Stimulated activated CD8-positive, alpha-beta memory T cell treated with anti-CD3 and anti-CD28 coated beads, Interleukin-12 subunit alpha, Interleukin-12 subunit beta, amount 100 ng/mL, for 24 hours (primary cell): Measurements from ENCODE around the gene HTRA2.

ENCODE experiments used
- DNase-seq: peaks from one replicate; pipeline ENCODE4 v3.0.0-alpha.2; 2020; ENCODE audit errors: extremely low read depth

HTRA2 gene

GRCh38 chr2:74515981-74516633 lies 13.6 kb upstream of the HTRA2 start:
- peak; percentile 69 for DNase-seq

GRCh38 chr2:74516650-74517049 lies 13.1 kb upstream of the HTRA2 start:
- DNase-seq, result no peak

DNA sequence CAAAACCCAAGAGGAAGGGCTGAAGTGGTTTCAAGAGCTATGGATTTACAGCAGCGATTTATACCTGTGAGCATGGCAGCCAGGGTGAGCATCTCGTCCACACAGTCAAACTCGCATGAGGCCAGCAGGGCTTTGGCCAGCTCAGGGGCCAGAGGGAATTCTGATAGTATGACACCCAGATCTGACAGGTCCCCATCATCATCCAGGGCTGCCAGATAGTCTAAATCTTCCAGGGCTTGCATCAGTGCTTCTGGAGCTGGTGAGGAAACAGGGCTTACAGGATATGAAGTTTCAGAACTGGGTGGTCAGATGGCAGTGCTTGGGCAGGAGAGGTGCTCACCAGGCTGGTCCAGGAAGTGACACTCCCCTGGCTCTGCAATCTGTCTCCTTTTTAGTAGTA lies 7.2 kb upstream of the HTRA2 start:
- no peak for DNase-seq

- DNase-seq, result no peak
These were observed 5.7 kb upstream of the HTRA2 start for GRCh38 chr2:74524005-74524404.

GRCh38 chr2:74524955-74525716 lies 4.6 kb upstream of the HTRA2 start:
- no peak for DNase-seq

GRCh38 chr2:74525717-74526648 lies 3.8 kb upstream of the HTRA2 start, which contains the start of gene DQX1:
DQX1 (minus strand) TSS chr2:74526231; CDS start chr2:74525729, 502 bp downstream.
- no peak for DNase-seq

- DNase-seq, result no peak
These were observed 3.0 kb upstream of the HTRA2 start for GRCh38 chr2:74526649-74527230.

DNA sequence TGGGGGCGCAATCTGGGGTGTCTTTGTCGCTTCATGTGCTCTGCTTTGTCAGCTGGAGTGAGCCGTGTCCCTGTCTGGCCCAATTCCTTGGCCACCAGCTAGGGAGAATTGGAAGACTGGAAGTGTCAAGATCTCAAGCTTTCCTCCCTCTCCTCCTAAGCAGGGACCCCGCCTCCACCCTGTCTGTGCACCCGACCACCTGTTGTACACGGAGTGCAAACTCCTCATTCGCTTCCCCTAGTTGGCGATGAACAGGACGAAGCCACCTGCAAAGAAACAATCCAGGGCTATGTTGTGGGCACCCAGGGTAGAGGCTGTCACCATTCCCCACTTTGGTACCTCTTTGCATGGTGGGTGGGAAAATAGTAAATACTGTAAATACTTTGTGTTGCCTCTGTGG lies 2.0 kb upstream of the HTRA2 start:
- no peak for DNase-seq

DNA sequence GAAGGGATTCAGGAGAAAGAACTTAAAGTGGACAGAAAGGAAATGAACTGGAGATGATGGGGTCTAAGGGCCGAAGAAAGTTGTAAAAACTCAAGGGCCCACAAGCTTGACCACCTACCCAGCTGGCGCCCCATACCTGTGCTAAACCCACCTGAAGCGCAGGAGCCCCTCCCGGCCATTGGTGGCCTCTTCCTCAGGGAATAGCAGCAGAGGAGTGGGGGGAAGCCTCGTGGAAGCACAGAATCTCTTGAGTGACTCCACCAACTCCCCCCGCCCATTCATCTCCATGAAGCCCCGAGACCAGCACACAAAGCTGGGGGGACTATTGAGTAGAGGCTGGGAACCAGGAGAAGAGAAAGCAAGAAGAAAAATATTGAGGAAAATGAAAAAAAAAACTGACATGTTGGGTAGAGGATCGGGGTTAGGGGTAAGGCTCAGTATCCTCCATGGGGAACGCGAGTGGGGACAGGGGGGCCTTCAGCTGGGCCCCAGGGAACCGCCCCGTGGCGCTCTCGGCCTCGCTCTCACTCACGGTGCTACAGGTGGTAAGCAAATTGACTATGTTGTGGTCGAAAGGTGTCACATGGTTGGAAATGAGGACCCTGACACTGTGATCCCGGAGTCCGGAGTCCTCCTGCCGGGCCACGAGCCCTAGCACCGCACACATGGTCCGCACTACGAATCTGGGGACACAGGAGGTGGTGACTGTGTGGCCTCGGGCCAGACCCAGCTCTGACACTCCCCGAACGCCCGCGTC lies 955 bp upstream of the HTRA2 start:
- no peak for DNase-seq

DNA sequence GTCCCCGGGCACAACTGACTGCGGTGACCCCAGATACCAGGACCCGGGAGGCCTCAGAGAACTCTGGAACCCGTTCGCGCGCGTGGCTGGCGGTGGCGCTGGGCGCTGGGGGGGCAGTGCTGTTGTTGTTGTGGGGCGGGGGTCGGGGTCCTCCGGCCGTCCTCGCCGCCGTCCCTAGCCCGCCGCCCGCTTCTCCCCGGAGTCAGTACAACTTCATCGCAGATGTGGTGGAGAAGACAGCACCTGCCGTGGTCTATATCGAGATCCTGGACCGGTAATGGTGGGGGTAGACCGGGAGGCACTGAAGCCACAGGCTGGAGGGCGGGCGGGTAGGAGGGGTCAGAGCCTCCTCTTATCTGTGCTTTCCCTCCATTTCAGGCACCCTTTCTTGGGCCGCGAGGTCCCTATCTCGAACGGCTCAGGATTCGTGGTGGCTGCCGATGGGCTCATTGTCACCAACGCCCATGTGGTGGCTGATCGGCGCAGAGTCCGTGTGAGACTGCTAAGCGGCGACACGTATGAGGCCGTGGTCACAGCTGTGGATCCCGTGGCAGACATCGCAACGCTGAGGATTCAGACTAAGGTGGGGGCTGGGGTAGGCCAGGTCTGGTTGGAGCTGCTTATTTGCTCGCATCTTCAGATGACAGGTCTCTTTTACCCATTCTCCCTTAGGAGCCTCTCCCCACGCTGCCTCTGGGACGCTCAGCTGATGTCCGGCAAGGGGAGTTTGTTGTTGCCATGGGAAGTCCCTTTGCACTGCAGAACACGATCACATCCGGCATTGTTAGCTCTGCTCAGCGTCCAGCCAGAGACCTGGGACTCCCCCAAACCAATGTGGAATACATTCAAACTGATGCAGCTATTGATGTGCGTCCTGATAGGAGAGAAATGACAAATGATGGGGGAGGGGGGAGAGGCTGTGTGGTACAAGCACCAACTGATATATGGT lies 780 bp downstream of the HTRA2 start:
- no peak for DNase-seq

GRCh38 chr2:74531666-74532065 lies 1.9 kb downstream of the HTRA2 start:
- no peak for DNase-seq

DNA sequence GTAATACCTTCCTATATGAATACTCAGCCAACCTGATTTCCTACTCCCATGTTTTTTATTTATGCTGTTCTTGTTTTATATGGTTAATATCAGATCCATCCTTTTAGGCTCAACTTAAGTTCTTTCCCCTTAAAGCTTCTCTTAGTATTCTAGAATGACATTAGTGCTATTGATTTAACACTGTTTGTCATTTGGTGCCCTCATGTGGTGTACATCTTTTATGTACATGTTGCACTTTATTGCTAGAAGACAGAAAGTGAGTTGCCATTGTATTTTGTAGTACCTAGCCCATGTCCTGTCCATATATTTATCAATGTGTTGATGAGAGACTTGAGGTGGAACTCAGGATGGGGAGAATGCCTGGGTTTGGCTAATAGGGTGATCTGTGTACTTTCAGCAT lies 2.5 kb downstream of the HTRA2 start:
- DNase-seq, result no peak

- no peak for DNase-seq
These were observed 3.7 kb downstream of the HTRA2 start for GRCh38 chr2:74533464-74533863.

DNA sequence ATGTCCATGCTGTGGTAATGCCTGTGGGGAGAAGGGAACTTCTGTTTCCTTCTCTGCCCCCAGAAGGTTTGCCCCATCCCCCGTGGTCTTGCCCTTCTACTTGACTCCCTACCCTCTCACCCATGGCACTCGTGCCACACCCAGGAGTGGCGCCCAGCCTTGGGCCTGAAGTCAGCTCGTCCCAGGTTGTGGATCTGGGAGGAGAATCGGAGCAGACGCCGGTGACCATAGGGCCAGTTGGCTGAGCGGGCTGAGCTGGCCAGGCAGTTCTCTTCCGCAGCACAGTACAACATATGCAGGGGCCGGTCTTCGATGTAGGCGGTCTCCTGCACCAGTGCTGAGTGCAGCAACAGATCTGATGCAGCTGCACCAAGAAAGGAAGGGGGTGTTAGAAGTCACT lies 4.7 kb downstream of the HTRA2 start:
- DNase-seq, result no peak

- no peak for DNase-seq
These were observed 5.8 kb downstream of the HTRA2 start for GRCh38 chr2:74535440-74535965.

- no peak for DNase-seq
These were observed 6.6 kb downstream of the HTRA2 start for GRCh38 chr2:74536166-74536950.

DNA sequence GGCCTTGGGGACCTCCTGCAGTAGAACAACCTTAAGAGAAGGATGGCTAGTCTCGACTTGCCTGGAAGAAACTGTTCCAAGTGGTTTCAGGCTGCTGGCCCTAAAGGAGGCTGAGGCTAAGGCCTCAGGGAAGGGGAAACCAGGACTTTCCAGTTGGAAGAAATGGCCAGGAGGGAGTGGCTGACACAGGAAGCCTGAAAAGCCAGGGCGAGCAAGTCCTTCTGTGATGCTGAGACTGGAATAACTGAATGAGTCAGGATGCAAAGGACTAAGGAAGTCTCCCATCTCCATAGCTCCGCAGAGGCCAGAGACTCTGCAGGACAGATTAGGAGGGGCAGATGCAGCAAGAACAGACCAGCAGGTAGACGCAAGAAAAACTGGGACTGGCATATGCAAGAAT lies 7.4 kb downstream of the HTRA2 start:
- DNase-seq, result no peak

DNA sequence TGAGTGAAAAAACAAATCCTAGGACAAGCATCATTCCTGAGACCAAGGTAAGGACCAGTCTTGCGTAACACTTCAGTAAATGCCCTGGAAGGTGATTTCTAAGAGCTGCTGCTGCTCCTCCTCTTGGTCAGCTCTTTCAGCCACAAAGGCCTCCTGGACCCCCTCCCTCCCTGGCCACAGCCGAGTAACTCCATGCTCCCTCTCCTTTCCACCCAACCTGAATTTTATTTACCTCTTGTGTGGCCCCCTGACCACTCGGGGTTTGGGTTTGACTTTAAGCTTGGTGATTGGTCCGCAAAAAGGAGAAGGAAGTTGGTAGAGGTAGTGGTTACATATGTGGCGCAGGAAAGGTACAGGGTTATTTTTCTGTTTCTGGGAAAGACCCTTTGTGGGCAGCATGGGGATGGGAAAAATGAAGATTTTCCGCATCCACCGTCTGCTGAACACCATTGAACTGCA lies 9.2 kb downstream of the HTRA2 start:
- DNase-seq, result no peak

DNA sequence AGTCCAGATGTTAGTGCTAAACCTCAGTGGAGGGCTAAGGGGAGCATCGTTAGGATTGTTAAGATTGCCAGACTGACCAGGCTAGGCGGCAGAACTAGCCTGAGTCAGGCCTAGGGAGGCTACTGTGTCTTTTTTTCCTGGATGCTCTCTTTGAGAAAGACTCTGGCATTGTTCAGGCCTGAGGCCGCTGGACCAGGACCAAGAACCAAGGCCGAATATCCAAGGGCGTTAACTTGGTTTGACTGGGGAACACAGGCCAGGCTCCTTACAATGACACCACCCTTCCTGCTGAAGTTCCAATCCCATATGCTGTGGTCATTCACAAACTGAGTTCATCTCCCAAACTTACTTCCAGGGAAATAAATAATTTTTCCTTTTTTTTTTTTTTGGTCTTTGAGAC lies 10.6 kb downstream of the HTRA2 start:
- DNase-seq, result no peak
